HG03432 (cell line): ENCODE results near the gene ARID3C.

Source experiments
- ATAC-seq: cut with Tn5 transposase; IDR thresholded peaks from one replicate; pipeline ENCODE4 v1.9.1; 2021; ENCODE audit warnings: mild to moderate bottlenecking, moderate library complexity; ENCODE audit not compliant: unreplicated experiment

Gene ARID3C

GRCh38 chr9:34630402-34631154 lies 1.7 kb upstream of the ARID3C start:
- ATAC-seq, result no peak

- ATAC-seq, result no peak
Measured at GRCh38 chr9:34629491-34629808, 584 bp upstream of the ARID3C start.

DNA sequence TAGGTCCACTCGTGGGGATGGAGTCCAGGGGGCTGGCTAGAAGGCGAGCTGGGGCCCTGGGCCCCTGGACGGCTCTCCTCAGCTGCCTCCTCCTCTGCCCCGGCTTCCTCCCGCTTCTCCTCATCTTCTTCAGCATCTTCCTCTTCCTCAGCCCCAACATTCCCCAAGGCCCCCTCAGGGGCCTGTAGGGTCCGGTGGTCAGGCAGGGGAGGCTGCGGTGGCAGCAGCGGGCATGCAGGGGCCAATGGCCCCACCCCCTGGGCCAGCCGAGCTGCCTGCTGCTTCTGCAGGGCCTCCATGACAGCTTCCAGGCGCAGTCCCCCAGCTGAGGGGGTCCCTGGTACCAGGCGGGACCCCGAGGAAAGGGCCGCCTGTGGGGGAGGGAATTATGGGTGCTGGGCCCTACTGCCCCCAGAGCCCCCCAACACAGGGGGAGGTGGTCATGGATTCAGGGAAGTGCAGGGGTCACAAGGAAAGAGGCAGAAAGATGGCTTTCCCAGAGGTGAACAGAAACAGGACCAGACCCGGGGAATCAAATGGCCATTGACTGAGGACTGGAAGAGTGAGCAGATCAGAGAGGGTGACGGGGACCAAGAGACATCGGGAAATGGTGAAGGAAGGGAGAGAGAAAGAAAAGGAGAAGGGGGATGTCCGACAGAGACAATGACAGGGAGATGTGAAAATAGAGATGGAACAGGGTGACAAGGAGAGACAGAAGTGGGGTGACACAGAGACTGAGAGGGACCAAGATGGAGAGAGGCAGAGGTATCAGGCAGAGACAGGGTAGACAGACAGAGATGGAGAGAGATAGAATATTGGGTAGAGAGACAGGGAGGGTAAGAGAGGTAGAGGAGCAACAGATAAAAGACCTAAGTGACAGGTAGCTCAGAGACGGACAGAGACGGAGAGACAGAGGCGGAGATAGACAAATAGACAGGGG lies 880 bp downstream of the ARID3C start:
- ATAC-seq, result no peak

- ATAC-seq, result no peak
Measured at GRCh38 chr9:34625186-34625486, 3.7 kb downstream of the ARID3C start.

GRCh38 chr9:34624475-34625185 lies 4.2 kb downstream of the ARID3C start:
- no peak for ATAC-seq

DNA sequence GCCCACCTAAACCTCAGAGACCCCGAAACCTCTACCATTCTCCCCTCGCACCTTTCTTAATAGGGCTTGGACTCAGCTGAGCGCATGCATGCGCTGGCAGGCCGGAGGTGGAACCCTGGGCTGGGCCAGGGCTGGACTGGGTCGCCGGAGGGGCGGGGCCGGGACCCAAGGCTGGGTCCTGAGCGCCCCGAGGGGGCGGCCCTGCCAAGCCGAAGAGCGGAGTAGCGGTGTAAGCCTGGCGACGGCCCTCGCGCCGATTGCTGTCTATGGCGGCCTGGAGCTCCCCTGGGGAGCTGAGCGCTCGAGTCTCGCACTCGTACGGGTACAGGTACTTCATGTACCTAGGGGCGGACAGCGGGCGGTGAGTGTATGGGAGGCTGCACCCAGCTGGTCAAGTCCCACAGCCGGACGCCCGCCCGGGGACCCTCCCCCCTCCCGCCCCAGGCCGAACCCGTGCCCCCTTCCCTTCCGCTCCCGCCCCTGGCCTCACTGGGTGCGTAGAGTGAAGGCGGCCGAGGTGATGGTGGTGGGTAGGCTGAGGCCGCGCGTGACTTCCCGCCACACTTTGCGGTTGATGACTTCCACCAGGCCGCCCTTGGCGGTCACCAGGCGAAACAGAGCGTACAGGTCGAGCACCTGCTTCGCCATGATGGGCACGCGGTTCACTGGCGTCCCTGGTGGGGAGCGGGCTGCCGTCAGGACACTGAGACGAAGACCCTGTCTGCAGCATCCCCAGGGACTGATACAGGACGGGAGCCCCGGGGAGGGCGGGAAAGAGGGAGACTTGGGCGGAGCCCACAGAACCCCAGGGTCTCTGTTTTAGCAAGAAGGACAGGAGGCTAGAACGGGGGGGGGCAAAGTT lies 5.3 kb downstream of the ARID3C start:
- ATAC-seq, result no peak

- ATAC-seq, result peak; percentile 99
Measured at GRCh38 chr9:34620061-34620994, 8.5 kb downstream of the ARID3C start, which contains the start of gene DCTN3. DCTN3 (minus strand) TSS chr9:34620495; CDS start chr9:34620464, 31 bp downstream.

DNA sequence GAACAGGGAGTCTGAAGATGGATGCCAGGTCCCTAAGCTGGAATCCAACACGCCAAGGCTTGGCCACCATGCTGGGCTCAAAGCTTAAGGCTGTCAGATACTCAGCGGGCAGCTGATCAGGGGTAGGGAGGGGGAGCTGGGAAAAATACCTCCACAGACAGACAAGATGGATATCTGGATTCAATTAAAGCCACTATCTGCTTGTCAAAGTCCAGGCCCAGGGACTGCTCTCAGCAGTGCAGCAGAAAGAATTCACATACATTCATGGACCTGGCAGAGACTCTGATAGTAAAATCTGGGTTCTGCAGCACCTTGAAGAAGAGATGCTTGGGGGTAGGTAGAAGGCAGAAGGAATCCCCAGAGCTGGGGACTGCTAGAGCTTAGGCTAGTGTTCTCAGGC lies 13.7 kb downstream of the ARID3C start:
- no peak for ATAC-seq

DNA sequence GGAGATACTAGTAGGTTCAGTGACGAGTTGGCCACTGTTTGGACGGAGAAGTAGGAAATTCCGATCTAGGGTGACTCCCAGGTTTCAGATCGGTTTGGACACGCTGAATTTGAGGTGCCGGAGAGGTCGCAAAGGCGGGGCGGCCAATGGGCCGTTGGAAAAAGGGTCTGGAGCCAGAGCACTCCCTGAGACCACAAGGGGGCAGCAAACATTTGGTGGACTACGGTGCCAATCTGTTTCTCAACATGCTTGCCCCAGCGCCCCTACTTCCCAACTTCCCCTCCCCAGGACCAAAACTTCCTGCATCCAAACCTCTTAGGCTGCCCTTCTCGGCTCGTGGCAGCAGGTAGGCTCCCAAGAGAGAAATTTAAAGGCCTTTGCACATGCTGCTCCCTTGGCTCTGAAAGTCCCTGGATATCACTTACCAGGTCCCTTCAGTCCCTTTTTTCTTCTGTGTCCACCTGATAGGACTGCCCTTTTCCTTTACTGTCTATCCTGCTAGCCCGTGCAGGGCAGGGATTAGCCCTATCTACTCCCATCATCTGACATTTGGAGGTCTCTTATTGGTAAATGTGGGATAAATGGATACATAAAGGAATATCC lies 16.0 kb downstream of the ARID3C start:
- ATAC-seq, result peak; percentile 42

GRCh38 chr9:34611811-34612787 lies 16.8 kb downstream of the ARID3C start, which contains the start of gene RPP25L:
RPP25L (minus strand) TSS chr9:34612097; CDS start chr9:34611296, 801 bp downstream.
- ATAC-seq, result peak; percentile 93

DNA sequence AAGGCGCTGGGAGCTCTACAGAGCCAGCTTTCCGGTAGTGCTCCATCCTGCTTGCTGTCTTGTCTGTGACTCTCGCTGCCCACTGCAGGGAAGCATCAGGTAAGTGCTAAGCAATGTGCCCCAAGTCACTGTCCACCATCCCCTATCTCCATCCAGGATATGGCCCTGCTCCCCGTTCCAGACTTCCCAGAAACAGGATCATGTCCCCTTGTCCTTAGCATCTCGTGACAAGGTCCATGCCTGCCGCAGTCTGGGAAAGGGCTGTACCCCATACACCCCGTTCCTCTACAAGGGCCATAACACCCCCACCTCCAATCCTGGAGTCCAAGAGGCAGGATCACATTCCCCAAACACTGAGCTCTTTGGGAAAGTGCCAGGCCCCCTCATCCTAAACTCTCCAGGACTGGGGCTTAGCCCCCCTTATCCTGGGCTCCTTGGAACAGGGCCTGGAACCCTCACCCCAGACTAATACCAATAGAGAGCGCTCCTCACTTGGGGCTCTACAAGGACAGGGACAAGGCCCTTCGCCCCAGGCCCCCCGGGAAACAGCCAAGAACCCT lies 17.5 kb downstream of the ARID3C start:
- peak; percentile 12 for ATAC-seq

GRCh38 chr9:34610434-34611206 lies 18.2 kb downstream of the ARID3C start:
- no peak for ATAC-seq

- ATAC-seq, result no peak
Measured at GRCh38 chr9:34607331-34607730, 21.5 kb downstream of the ARID3C start.

DNA sequence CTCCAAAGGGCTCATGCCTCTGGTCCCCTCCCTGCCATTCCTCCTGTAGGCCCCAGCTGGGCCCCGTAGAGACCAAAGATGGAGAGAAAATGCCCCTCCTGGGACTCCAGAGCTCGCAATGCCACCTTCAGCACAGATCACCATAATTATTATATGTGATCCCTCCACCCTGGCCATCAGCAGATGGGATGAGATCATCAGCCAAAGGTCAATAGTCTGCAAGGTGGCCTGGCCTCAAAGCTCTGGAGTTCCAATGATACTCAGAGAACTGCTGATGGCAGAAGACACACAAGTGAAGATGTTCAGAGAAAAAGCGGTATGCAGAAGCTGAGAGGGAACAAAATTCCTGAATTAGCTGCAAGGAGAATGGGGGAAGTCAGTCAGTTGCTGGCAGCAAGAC lies 22.0 kb downstream of the ARID3C start:
- ATAC-seq, result no peak

- ATAC-seq, result no peak
Measured at GRCh38 chr9:34606190-34606589, 22.7 kb downstream of the ARID3C start.

DNA sequence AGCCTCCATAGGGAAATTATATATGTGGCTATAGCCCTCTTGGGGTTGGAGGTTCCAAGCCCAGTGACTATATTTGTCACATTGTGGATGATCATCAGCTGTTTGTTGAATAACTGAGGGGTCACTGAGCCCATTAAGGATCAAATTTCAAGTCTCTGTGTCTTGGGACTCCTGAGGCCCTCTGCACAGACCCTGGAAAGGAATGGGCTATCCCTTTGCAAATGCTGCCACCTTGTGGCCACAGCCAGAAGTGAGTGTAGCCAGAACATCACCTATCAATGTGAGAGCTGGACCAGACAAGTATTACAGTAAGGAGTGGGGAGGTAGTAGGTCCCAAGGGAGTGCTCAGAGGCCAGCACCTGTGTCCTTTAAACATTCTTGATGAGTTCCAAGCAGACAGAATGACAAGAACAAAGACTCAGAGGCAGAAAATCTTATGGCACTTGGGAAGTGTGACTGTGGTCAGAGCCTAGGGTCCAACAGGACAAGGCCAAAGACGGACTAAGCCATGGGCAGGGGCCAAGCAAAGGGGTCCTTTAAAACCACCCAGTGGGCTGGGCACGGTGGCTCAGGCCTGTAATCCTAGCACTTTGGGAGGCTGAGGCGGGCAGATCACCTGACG lies 25.1 kb downstream of the ARID3C start:
- ATAC-seq, result peak; percentile 71
